HT1080 (cell line): ENCODE measurements around the gene SSC5D. TPM values are rescaled to one million over a fixed set of nuclear protein-coding genes. Genes with fewer than 3 reads are reported as not detected.

ENCODE experiments used
- DNase-seq: peaks from one replicate; pipeline ENCODE4 v3.0.0-alpha.2; 2015; ENCODE audit warnings: low read depth
- total RNA-seq: library from RNA; depleted of rRNA; stranded (reverse); fragments of >200 nt; shearing (Covaris generic); gene quantifications from 2 replicates; pipeline ENCODE4 v1.2.3, GENCODE V29; 2014

Gene SSC5D
- total RNA-seq, 1 experiment from 2014 or later = 0.05 TPM

GRCh38 chr19:55472463-55472862, 15.8 kb upstream of the SSC5D start:
- peak; percentile 80 for DNase-seq

GRCh38 chr19:55473225-55474012, 14.8 kb upstream of the SSC5D start:
- DNase-seq = no peak

- DNase-seq = no peak
These were observed 13.7 kb upstream of the SSC5D start for GRCh38 chr19:55474269-55475265.

DNA sequence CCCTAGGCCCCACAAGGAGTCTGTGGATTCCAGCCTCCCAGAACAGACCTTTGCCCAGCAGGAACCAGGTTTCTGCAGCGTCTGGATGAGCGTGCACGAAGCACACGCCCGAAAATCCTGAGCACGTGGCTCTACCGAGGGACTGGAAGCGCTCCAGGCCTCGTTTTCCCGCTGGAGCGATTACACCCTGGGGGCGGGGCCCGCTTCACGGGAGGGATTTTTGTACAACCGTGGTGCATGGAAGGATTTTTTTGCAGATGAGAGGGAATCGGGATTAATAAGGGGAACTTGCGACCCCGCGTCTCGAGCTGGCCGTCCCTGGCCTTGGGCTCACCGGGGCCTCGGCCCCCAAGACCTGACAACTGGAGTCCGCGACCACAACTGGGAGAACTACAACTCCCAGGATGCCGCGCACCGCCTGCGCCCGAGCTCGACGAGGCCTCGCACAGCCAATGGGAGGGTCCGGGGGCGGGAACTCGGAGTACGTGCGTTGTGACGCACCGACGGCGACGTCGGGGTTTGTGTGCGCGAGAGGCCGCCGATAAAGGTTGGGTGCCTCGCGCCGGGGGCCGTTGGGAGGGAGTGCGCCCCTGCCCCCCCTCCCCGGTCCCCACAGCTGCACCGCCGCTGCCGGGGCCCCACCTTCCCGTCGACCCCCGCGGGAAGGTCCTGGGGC, 12.0 kb upstream of the SSC5D start, which contains the start of gene ZNF628:
ZNF628 (plus strand) TSS at position 518 of the 676 bp plus-strand sequence. CDS start 3,294 bp downstream, outside the sequence.
- peak; percentile 95 for DNase-seq

- no peak for DNase-seq
These were observed 10.3 kb upstream of the SSC5D start for GRCh38 chr19:55477905-55478304.

DNA sequence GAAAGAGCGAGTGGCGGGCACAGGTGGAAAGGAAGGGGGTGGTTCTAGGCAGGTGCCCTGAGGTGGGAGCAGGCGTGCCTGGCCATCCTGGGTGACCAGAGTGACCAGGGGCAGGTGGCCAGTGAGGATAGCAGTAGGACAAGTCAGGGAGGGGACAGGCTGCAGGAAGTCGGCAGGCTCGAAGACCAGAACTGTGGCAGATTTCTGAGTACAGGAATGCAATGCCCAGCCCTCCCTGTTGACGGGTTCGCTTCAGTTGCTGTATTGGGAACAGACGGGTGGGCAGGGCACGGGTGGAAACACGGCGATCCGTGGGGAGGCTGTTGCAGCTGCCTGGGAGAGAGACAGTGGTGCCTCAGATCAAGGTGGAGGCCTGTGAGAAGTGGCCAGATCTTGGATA, 9.9 kb upstream of the SSC5D start:
- no peak for DNase-seq

DNA sequence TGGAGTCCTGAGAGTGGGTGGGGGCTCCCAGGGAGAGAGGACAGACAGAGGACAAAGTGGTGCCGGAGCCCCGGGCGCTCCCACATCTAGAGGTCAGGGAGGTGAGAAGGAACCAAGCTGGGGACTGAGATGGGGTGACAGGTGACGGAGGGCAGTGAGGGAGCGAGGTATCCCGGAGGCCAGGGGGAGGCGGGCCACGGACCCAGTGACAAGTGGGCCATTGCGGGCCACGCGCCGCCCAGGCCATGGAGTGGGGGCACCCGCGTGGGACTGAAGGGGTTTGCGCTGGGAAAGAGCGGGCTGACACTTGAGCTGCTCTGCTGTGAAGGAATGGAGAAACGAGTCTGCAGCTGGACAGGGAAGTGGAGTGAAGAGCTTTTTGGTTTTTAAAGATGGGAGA, 9.2 kb upstream of the SSC5D start:
- no peak for DNase-seq

DNA sequence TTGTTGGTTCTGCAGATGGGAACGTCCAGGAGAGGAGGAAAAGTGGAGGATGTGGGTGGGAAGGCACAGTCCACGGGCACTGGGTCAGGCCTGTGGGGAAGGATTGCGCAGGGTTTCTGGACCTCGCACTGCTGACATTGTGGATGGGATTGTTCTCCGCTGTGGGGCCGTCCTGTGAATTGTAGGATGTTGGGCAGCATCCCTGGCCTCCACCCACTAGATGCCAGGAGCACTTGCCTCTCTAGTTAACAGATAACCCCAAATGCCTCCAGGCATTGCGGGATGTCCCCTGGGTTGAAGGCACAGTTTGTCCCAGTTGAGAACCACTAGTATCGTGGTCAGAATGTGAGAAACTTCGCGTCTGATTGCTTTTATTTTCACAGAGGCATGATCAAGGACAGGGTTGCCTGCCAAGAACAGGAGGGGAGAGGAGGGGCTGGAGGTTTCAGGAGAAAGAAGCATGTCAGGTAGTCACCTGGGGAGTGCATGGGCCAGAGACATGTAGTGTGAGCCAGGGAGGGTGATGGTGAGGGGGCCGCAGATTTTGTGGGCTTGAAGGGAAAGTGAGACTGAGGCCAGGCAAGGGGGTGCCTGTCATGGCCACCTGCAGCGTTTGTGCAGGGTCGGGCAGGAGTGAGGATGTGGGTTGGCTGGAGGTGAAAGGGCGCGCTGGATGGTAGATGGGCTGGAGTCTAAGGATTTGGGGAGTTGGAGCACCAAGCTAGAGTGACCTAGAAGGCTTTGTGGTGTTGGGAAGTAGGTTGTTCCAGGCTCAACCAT, 8.6 kb upstream of the SSC5D start:
- no peak for DNase-seq

GRCh38 chr19:55481148-55481793, 7.0 kb upstream of the SSC5D start:
- no peak for DNase-seq

GRCh38 chr19:55481794-55482155, 6.5 kb upstream of the SSC5D start:
- DNase-seq = no peak

DNA sequence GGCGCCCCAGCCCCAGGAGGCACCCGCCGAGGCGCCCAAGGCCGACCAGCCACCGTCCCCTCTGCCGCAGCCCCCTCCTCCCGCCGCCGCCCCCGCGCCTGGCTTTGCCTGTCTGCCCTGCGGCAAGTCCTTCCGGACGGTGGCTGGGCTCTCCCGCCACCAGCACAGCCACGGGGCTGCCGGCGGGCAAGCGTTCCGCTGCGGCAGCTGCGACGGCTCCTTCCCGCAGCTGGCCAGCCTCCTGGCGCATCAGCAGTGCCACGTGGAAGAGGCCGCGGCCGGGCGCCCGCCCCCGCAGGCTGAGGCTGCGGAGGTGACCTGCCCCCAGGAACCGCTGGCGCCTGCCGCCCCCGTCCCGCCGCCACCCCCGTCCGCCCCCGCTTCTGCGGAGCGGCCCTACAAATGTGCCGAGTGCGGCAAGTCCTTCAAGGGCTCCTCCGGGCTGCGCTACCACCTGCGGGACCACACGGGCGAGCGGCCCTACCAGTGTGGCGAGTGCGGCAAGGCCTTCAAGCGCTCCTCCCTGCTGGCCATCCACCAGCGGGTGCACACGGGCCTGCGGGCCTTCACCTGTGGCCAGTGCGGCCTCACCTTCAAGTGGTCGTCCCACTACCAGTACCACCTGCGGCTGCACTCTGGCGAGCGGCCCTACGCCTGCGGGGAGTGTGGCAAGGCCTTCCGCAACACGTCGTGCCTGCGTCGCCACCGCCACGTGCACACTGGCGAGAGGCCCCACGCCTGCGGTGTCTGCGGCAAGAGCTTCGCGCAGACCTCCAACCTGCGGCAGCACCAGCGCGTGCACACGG, 5.9 kb upstream of the SSC5D start:
- no peak for DNase-seq

- DNase-seq = no peak
These were observed 5.1 kb upstream of the SSC5D start for GRCh38 chr19:55482967-55483705.

- no peak for DNase-seq
These were observed 4.3 kb upstream of the SSC5D start for GRCh38 chr19:55483706-55484592.

DNA sequence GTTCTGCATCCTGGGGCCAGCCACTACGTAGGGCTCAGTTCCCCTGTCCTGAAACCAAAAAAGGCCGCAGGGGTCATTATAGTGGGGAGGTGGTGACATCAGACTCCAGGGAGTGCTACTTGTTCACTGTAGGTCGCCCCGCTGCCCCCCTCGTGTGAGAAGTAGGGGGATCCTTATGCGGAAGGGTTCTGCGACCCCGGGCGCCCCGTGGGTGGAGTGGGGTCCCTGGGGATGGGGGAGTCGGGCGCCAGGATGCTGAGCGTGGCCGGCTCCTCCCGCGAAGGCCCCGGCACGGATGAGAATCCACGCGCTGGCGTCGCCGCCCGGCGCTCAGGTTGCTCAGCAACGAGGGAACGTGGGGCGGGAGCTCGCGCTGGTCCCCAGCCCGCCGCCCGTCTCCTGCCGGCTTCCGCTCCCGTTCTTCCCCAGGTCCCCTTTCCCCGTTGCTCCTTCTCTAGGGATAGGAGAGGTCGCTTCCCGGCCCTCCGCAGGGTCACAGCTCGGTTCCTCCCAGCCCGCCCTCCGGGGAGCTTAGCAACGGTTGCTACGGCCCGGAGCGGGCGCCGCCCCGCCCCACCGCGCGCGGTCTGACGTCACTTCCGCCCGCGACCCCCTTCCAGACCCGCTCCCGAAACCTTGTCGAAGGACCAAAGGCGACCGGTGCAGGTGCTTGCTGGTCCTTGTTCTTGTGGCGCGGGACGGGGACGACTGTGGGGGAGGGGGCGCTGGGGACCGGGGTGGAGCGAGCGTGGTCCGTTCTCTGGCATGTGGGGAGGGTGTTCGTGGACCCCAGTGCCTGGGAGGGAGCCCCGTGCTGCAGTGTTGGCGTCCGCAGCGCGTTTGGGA, 3.4 kb upstream of the SSC5D start, which contains the start of gene NAT14:
NAT14 (plus strand) TSS at position 596 of the 846 bp plus-strand sequence. CDS start 521 bp downstream, outside the sequence.
- DNase-seq = peak; percentile 52

DNA sequence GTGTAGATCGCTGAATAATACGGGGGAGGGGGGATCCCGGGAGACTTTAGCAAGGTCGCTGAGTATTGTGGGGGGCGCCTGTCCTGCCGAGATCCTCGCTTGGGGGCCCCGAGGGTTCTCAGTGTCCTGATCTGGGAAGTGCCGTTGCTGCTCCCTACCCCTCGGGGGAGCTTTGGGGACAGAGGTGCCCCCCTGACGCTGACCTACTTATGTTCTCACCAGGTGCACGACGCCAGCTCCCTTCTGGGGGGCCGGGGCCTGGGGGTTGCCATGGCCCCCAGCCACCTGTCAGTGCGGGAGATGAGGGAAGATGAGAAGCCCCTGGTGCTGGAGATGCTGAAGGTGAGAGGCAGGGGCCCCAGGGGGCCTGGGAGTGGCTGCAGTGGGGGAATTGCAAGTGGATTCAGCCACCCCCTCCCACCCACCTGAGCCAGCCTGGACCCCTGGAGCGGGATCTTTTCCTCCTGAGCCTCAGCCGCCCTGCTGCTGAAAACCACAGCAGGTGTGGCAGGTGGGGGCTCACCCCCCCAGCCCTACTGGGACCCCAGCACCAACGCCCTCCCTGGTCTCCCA, 2.7 kb upstream of the SSC5D start:
- DNase-seq = no peak
